Occipital lobe (tissue), 2 donors: ENCODE measurements around the gene MYO3B. TPM values are rescaled to one million over a fixed set of nuclear protein-coding genes. Genes with fewer than 3 reads are reported as not detected.
"Not testable (repeated sequence)": the region's sequence is repeated elsewhere in the genome, so short reads cannot be mapped to it uniquely, and the experiment has no call there.

Experiments
- DNase-seq: peaks from one replicate; lab custom pipeline; 2025; lab: John Stamatoyannopoulos, UW
- total RNA-seq: library from RNA; depleted of rRNA; stranded (reverse); fragments of >200 nt; gene quantifications from one replicate; pipeline ENCODE4 v1.2.3, GENCODE V29; 2014

Gene MYO3B
- total RNA-seq, 1 donor from 2014 or later, result 0.16 TPM

DNA sequence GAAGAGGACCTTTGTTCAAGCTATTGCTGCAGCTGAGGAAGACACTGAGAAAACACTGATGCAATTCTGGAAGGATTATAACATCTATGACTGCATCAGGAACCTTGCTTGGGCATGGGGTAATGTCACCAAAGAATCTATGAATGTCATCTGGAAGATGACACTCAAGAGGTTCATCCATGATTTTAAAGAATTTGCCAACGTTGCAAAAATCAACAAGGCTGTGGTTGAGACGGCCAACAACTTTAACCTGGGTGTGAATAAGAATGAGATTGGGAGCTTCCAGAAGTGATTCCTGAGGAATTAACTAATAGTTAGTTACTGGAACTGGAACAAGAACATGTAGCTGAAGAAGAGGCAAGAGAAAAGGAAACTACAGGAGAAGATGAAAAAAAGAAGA lies 410.8 kb downstream of the MYO3B start:
- no peak for DNase-seq

DNA sequence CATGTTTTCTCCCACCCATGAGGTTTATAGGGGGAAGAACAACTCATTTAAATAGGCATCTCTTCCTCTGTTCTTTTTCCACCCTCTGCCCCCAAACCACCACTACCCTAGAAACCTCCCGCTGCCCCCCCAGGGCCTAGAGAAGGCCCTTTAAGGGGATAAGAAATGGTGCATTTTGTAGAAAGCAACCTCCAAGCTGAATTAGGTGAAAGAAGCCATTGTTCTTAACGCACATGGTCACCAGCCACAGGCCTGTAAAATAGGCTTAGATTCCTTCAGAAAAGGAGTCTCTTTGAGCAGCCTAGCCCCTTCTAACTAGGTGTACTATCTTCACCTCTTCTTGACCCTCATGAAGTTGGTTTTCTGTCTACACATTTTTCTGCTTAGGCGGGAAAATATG lies 418.6 kb downstream of the MYO3B start:
- no peak for DNase-seq

DNA sequence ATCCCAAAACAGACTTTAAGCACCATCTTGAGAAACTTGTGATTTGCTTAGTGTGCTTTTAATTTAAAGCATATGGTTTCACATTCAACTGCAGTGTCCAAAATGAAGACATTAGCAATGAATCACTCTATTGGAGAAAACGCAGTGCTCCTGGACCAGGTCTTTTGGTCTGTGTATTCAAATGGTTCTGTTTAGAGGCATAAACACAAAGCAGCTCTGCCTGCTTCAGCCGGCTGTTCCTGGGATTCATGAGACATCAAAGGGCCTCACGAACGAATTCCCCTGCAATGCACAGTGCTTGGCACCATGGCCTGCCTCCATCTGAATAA lies 420.1 kb downstream of the MYO3B start:
- no peak for DNase-seq

DNA sequence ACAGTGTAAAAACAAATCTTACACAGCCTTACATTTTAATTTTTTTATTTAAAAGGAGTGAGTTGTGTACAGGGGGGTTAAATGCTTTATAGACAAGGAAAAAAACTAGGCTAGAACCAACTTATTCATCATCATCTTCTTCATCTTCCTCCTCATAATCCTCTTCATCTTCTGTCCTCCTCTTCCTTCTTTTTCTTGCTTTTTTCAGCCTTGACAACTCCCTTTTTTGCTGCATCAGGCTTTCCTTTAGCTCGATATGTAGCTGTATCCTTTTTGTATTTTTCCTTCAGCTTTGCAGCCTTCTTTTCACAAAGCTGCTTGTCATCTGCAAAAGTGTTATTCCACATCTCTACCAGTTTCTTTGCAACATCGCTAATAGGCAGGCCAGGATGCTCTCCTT lies 423.5 kb downstream of the MYO3B start:
- DNase-seq, result no peak

DNA sequence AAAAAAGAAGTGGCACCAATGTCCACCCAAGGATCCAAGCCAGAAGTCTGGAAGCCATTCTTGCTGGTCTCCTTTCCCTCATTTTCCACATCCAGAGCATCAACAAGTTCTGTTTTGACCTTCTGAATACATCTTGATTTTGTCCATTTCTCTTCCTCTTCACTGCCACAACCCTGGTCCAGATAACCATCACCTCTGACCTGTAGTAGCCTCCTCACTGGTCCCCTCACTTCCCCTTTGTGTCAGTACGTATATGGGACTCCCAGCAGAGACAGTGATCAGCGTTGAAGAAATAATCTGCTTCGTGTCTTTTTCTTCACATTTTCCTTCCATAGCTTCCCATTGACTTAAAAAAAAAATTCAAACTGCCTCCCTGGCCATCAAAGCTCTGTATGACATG lies 427.9 kb downstream of the MYO3B start:
- no peak for DNase-seq

DNA sequence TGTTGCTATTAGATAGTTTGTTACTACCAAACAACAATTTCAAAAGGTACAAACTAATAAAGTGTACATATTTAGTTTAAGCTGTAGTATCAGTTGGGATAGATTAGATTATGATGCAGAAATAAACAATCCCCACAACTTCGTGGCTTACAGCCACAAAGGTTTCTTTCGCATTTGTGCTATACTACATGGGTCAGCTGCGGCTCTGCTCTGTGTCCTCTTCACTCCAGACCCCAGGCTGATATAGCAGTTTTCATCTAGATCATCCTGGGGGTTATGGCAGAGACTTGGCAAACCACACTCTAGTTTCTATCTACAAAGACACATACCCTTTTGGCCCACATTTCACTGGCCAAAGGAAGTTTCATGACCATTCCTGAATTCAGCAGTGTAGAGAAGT lies 429.2 kb downstream of the MYO3B start:
- no peak for DNase-seq

DNA sequence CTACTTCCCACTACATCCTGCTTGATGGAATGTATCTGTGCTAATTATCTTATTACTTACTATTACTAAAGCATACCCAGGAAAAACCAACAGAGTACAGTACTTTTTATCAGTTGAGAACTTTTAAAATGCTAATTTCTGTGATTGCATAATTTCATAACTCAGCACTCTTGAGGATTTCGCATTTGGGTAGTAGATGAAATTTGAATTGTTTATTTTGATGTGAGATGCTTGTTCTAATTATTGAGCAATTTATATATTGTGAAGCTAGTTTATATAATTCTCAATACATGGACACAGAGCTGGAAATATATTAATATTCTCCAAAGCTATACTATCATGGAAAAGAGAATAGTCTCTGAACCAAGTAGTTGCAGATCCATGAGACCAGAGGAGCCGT lies 432.7 kb downstream of the MYO3B start:
- DNase-seq, result no peak

DNA sequence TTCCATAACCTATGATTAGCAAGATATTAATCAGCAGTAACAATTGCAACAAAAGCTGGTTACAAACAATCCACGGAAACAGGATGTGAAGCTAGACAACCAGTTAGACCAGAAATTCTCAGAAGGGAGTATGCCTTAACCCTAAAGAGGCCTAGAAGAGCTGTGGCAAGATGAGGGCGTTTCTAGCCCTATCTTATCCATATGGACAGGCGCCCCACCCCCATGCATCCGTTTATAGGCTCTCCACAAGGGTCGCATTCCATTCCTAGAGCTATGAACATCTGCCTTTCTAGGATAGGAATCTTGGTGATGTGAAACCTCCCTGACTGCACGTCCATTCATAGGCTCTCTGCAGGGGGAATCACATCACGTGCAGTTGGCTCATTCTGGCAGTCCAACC lies 441.0 kb downstream of the MYO3B start:
- not testable (repeated sequence) for DNase-seq

DNA sequence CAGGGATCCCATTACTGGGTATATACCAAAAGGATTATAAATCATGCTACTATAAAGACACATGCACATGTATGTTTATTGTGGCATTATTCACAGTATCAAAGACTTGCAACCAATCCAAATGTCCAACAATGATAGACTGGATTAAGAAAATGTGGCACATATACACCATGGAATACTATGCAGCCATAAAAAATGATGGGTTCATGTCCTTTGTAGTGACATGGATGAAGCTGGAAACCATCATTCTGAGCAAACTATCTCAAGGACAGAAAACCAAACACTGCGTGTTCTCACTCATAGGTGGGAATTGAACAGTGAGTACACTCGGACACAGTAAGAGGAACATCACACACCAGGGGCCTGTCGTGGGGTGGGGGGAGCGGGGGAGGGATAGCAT lies 457.1 kb downstream of the MYO3B start:
- DNase-seq, result not testable (repeated sequence)

DNA sequence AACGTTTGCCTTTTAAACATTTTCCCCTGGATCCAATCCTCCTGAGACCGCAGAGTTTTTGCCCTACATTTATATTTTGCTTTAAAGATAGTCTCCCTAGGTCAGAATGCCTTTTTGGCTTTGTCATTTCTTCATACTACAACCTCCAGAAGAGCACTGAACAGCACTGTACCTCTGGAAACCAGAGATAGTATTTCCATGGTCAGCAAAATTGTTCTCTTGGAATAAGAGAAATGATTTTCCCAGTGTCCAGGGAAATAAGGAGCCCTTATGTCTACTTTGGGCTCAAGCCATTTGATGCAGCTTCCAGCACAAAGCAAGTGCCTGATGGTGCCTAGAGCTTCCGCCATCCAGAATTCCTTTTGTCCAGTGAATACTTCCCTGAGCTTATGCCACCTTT lies 461.7 kb downstream of the MYO3B start:
- no peak for DNase-seq

DNA sequence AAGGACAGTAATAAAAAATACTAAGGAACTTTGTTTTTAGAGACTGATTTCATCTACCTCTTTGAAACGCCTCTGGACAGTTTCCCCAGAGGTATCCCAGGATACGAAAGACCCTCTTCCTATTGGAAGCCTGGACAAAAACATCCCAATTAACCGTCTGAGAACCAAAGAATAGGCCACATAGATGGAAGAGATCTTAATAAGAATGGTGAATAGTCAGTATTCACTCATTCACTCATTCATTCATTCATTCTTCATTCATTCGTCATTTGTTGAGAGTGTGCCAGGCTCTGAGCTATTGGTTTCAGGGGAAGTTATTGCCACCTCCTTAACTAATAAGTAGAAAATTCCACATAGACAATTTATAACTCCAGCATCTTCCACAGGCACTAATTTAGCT lies 464.0 kb downstream of the MYO3B start:
- DNase-seq, result no peak

DNA sequence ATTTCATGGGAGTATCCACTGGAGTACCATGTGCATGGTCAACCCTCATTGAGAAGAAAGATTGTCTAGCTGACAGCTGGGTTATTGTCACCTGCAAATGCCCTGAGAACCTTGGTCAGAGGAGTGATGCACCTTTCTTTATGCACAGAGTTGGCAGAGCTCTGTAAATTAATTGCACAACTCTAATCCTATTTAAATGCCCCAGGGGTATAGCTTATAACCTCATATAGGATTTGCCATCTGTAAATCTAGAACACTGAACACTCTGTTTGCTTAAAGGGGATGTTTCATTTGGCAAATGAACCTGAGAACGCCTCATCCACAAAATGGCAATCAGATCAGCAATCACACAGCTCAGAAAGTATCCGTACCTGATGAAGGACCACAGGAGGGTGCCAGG lies 465.4 kb downstream of the MYO3B start:
- no peak for DNase-seq

DNA sequence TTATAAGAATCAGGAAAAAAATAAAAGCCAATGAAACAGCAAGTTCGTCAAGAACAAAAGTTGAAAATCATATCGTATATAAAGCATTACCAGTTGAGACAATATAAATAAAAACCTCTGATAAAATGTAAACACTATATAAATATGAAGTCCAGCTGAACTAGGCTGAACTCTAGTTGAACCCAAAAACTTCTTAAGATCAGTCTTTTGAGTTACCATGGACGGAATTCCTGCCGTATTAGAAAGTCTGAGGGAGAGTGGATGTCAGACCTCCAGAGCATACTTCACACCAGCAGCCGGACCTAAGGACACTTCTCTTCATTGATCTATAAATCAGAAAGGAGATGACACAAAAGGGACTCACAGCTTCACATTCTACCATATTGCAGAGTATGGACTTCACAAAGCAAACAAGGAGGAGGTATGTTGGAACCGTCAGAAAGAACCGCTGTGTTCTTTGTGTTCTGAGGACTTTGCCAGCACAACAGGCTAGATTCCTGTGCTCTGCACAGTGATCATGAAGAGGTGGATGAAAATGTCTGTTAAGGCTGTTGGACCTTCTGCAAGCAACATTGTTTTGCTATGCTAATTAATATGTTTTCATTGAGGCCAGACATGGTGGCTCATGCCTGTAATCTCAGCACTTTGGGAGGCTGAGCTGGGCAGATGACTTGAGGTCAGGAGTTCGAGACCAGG lies 469.9 kb downstream of the MYO3B start:
- no peak for DNase-seq

DNA sequence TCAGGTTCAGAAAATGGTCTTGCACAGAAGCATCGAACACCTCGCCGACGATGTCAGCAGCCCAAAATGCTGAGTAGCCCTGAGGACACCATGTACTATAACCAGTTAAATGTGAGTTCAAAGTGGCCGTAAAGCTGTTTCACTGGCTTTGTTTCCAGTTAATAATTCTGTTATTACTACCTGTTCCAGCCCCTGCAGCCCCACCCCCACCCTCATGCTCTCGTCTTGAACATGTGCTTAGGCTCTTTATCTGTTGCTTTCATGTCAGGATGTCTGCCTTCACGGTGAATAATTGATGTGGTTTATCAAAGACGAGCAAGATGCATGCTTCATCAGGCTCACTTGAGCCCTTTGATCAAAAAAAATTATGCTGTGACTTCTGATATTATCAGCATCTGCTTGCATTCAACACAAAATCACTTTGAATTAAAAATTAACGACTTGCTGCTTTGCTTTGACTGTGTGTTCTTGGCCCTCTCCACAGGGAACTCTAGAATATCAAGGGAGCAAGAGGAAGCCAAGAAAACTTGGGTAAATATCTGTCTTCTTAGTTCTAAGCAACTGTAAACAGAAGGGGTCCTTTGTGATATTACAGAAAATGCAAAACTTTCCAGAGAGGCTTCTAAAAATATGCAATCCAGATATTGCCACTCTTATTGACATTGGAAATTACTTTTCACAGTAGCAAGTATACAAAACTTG lies 473.8 kb downstream of the MYO3B start:
- no peak for DNase-seq

DNA sequence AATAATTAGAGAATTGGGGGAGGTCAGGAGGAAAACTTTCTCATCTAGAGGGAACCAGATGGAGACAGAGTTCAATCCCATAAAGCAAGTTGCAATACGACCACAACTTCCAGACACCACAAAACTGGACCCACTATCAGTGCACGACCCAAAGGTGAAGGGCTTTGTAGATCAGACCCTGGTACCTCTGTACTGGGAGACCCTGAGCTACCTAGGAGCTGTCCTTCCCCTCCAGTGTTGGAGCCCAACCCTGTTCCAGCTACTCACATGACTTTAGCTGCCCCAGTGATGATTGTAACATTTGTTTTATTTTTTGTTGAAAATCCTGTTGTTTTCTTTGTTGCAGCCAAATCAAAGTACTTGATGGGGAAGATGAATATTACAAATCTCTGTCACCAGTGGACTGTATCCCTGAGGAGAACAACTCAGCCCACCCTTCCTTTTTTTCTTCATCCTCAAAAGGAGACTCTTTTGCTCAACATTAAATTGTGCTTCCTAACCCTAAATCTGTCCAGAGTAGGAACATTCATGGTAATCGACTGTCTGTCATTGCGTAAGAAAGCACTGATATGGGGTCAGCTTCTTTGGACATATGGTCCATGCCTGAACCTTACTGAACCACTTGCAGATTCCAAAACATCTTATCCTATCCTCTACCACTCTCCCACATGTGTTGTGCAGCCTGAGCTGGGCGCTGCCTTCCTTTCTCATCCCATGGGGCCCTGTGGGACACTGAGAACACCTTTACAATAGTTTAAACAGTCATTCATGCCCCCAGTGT lies 474.9 kb downstream of the MYO3B start:
- no peak for DNase-seq

DNA sequence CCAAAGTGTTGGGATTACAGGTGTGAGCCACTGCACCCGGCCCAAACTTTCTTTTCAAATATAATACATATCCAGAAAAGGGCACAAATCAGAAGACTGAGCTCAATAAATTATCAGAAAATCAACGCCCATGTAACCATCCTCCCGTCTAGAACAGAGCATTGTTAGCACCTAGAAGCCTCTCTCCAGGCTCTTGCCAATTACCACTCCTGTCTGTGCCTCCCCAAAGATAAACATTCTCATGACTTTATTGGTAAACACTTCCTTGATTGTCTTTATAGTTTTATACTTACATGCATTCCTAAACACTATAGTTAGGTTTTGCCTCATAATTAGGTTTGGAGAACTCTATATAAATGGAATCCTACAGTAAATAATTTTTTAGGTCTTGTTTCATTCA lies 478.7 kb downstream of the MYO3B start:
- DNase-seq, result no peak

DNA sequence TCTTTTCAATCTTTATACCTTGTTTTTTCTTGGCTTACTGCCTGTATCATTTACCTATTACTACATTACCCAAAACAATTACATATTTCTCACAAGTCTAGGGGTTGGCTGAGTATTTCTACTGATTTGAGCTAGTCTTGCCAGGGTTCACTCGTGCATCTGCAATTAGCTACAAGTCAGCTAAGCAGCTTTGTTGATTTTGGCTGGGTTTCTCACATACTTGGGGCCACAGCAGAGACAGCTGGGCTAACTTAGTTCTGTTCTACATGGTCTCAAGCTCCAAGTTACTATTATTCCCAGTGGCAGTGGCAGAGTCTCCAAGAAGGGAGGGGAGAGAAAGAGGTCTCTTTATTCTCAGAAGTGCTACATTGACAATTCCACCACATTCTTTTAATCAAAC lies 482.5 kb downstream of the MYO3B start:
- no peak for DNase-seq

DNA sequence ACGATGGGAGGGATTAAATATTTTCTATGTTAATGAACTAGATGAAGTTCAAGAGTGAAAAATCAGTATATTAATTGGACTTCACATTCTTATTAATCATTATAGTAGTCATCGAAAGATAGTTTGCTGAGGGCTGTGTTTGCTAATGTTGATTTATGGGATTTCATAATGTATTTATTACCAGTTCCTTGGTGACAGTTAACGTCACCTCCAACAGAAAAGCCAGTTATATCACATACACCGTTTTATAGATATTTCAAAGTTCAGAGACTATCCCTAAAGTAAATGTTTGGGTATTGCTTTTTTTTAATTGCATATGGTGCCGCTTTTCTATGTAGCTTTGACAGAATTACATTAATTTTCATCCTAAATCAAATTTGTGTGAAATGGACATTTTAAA lies 487.8 kb downstream of the MYO3B start:
- DNase-seq, result no peak

DNA sequence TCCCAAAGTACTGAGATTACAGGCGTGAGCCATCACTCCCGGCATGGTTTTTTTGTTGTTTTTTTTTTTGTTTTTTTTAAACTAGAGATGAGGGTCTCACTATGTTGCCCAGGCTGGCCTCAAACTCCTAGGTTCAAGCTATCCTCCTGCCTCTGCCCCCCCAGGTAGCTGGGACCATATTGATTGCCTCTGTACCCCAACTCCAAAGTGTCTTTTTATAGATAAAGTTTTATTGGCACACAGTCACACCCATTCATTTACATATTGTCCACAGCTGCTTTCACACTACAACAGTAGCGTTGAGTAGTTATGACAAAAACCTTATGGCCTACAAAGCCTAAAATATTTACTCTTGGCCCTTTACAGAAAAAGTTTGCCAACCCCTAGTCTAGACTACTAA lies 492.0 kb downstream of the MYO3B start:
- DNase-seq, result no peak

DNA sequence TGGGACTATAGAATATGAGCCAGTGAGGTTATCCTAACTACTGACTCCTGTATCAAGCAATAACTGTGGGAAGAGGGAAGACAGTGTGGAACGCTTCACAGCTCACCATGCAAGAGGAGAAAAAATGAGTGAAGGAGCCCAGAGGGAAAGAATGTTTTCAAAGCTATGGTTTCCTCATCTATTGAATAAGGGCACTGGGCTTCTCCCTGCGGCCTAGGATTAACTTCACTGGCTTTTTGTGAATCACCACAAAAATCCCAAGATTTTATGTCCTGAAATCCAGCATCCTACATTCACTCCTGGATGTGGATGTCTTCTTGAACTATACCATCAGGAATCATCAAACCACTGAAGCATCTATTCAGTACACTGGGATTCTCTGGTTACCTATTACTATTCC lies 492.7 kb downstream of the MYO3B start:
- DNase-seq, result no peak

DNA sequence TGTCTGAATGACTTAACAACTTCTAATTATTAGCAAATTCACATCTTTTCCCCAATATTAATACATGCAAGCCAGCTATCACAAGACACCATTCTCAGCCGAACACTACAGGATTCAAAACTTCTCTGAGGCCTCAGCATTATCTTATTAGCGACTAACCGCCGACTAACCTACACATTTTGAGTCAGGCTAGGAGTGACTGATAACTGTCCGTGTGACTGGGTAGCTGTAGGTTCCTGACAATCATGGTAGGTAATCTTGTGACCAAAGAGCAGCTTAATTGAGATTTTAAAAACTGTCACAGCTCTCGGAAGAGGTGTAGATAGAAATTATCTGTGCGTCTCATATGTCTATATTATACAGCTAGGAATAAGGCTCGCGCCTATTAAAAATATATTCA lies 493.1 kb downstream of the MYO3B start:
- no peak for DNase-seq

DNA sequence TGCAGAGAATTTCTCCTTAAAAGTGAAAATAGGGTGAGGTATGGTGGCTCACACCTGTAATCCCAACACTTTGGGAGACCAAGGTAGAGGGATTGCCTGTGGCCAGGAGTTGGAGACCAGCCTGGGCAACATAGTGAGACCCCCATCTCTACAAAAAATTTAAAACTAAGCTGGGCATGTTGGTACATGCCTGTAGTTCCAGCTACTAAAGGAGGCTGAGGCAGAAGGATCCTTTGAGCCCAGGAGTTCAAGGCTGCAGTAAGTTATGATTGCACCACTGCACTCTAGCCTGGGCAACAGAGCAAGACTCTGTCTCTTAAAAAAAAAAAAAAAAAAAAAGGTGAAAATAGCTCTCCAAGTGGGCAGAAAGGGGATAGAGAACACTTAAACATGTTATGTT lies 496.3 kb downstream of the MYO3B start:
- not testable (repeated sequence) for DNase-seq

DNA sequence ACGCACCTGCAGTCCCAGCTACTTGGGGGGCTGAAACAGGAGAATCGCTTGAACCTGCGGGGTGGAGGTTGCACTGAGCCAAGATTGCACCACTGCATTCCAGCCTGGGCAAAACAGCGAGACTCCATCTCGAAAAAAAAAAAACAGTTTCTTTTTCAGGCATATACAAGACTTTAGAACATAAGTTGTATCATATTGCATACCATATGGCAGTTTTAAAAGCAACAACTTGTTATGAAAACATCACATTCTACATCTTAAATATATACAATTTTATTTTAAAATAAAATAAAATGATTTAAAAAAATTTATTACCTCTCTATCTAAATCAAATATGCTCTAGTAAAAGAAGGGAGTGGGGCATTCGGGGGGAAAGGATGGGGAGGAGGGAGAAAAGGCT lies 497.8 kb downstream of the MYO3B start:
- DNase-seq, result no peak
